ENCODE results near the gene ZNF555. TPM values are rescaled to one million over a fixed set of nuclear protein-coding genes. Genes with fewer than 3 reads are reported as not detected.

ZNF555 gene
- total and polyA plus RNA-seq, 2 of the 13 experiments (the other 11 are each of a cell fraction or from before 2014, with no cell fraction given): 5.0 to 8.0 TPM

DNA sequence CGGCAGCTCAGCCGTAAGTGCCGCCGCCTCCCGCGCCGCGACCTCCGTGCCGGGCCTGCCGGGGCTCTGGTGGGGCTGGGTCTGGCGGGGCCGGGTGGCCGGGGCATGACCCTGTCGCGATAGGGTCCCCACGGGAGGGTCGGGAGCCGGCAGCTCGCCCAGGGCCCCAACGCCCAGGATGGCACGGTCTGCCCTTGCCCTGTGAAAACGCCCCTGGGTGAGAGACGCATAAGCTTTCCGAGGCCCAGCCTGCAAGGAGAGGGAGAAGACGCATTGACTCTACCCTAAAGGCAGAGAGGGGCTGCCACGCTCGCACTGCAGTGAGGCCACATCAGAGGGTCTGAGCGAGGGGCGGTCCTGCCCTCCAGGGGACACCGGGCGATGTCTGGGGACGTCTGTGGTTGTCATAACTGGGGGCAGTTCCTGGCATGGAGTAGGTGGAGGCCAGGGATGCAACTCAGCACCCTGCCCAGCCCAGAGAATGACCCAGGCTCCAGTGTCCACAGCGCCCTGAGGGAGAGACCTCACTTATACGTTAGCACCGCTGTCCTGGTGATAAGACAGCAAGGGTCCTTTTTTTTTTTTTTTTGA is 21.1 kb upstream of the ZNF555 start (continued):
- peak; percentile 8 for TF ChIP-seq TEAD3 (CRISPR knock-in tag; optimal IDR thresholded peaks at IDR 0.05; ENCODE audit: borderline replicate concordance)
- no peak for TF ChIP-seq TGIF2 (CRISPR knock-in tag; IDR thresholded peaks at IDR 0.05)
- TF ChIP-seq CCDC6 (CRISPR knock-in tag; IDR thresholded peaks at IDR 0.05): no peak
- TF ChIP-seq, protein P1, sequence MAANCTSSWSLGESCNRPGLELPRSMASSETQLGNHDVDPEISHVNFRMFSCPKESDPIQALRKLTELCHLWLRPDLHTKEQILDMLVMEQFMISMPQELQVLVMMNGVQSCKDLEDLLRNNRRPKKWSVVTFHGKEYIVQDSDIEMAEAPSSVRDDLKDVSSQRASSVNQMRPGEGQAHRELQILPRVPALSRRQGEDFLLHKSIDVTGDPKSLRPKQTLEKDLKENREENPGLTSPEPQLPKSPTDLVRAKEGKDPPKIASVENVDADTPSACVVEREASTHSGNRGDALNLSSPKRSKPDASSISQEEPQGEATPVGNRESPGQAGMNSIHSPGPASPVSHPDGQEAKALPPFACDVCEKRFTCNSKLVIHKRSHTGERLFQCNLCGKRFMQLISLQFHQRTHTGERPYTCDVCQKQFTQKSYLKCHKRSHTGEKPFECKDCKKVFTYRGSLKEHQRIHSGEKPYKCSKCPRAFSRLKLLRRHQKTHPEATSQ (CRISPR knock-in tag; IDR thresholded peaks at IDR 0.05; ENCODE audit: borderline replicate concordance): no peak
- no peak for TF ChIP-seq PPARG (CRISPR knock-in tag; conservative IDR thresholded peaks at IDR 0.05)
- TF ChIP-seq, protein P2, sequence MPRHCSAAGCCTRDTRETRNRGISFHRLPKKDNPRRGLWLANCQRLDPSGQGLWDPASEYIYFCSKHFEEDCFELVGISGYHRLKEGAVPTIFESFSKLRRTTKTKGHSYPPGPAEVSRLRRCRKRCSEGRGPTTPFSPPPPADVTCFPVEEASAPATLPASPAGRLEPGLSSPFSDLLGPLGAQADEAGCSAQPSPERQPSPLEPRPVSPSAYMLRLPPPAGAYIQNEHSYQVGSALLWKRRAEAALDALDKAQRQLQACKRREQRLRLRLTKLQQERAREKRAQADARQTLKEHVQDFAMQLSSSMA (CRISPR knock-in tag; IDR thresholded peaks at IDR 0.05): no peak
- TF ChIP-seq IKZF4 (CRISPR knock-in tag; IDR thresholded peaks at IDR 0.05; ENCODE audit: borderline replicate concordance, low read depth, not compliant biosample characterization): no peak
- no peak for TF ChIP-seq KLF12 (CRISPR knock-in tag; IDR thresholded peaks at IDR 0.05; ENCODE audit: borderline replicate concordance)
- TF ChIP-seq ZNF496 (CRISPR knock-in tag; IDR thresholded peaks at IDR 0.05; ENCODE audit: insufficient replicate concordance): no peak

DNA sequence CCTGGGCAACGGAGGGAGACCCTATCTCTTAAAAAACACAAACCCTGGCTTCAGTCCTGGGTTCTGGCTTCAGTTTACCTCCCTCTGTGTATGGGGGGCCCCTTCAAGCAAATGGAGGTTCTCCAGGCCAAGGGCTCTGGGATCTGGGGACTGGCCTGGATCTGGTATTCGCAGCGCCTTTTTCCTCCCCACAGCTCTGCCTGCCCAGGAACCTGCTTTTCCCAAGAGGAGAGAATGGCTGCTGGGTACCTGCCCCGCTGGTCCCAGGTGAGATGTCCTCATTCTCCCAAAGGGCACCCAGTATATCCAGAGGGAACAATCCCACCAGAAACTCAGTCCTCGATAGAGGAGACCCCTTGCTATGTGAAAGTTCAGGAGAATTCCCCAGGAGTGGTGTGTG is 18.4 kb upstream of the ZNF555 start:
- ChIA-PET CTCF (ENCODE audit: low intra/inter-chr PET ratio, low total read pairs) (no interaction called here), POLR2A (interaction anchor here (0.8 to 3.4 kb wide), 4 partner anchors 15 to 64 kb away, joined by 3 to 9 read pairs (median 4); partner anchors contain the start of gene ZNF556)
- no TSS peak for BruUV-seq (replicated peaks)
- Histone ChIP-seq H3K36me3 (replicated peaks in 1 of 2; ENCODE audit: control insufficient read depth in 1 of 2, insufficient read depth in 2 of 2, low read length in 2 of 2) (no peaks in the 10 kb centered on the region; a peak in 1 of 5 replicates), H4K20me1 (ENCODE audit: insufficient read depth, low read length) (no peaks in the 10 kb centered on the region), H3K27me3 (ENCODE audit: control insufficient read depth in 1 of 2, insufficient read depth in 2 of 2, low read length in 2 of 2) (no peaks in the 10 kb centered on the region), H3K9me3 (ENCODE audit: low read length) (no peaks in the 10 kb centered on the region), H3K79me2 (ENCODE audit: insufficient read depth, low read length) (no peaks in the 10 kb centered on the region), H3K4me3 (replicated peaks in 1 of 3; ENCODE audit: insufficient read depth in 1 of 3, low read depth in 2 of 3, low read length in 3 of 3) (no peak overlapping the region), H2AFZ (ENCODE audit: low read length) (no peak overlapping the region), H3K9ac (ENCODE audit: insufficient read depth, low read depth, low read length) (no peak overlapping the region), H3K27ac (ENCODE audit: extremely low read length, insufficient read depth, low read length) (no peak overlapping the region), H3K4me1 (ENCODE audit: insufficient read depth, low read length) (peaks cover 8% of the 10 kb centered on the region), H3K4me2 (ENCODE audit: low read depth, low read length) (no peak overlapping the region)
- no peak for FAIRE-seq
- no peak for DNase-seq (ENCODE audit: low spot score)
- ATAC-seq: no peak
- 89% methylated on average over 2 of the region's 5 CpGs for WGBS (ENCODE audit: low lambda C conversion rate)
- intact Hi-C loops (cut with micrococcal nuclease; ENCODE audit: unreplicated experiment) (no loop called here), in situ Hi-C loops (cut with HindIII; ENCODE audit: extremely low pct_ligation_motif_present, low pct_unique_long_range_greater_than_20kb) (no loop called here)
- TF ChIP-seq, protein P3, sequence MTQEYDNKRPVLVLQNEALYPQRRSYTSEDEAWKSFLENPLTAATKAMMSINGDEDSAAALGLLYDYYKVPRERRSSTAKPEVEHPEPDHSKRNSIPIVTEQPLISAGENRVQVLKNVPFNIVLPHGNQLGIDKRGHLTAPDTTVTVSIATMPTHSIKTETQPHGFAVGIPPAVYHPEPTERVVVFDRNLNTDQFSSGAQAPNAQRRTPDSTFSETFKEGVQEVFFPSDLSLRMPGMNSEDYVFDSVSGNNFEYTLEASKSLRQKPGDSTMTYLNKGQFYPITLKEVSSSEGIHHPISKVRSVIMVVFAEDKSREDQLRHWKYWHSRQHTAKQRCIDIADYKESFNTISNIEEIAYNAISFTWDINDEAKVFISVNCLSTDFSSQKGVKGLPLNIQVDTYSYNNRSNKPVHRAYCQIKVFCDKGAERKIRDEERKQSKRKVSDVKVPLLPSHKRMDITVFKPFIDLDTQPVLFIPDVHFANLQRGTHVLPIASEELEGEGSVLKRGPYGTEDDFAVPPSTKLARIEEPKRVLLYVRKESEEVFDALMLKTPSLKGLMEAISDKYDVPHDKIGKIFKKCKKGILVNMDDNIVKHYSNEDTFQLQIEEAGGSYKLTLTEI (CRISPR knock-in tag; conservative IDR thresholded peaks at IDR 0.05): no peak
- TF ChIP-seq ZNF543 (CRISPR knock-in tag; IDR thresholded peaks at IDR 0.05): no peak
- TF ChIP-seq ZNF777 (CRISPR knock-in tag; IDR thresholded peaks at IDR 0.05): no peak
- TF ChIP-seq, protein P4, sequence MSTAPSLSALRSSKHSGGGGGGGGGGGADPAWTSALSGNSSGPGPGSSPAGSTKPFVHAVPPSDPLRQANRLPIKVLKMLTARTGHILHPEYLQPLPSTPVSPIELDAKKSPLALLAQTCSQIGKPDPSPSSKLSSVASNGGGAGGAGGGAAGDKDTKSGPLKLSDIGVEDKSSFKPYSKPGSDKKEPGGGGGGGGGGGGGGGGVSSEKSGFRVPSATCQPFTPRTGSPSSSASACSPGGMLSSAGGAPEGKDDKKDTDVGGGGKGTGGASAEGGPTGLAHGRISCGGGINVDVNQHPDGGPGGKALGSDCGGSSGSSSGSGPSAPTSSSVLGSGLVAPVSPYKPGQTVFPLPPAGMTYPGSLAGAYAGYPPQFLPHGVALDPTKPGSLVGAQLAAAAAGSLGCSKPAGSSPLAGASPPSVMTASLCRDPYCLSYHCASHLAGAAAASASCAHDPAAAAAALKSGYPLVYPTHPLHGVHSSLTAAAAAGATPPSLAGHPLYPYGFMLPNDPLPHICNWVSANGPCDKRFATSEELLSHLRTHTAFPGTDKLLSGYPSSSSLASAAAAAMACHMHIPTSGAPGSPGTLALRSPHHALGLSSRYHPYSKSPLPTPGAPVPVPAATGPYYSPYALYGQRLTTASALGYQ (CRISPR knock-in tag; IDR thresholded peaks at IDR 0.05): no peak
- TF ChIP-seq ZSCAN30 (CRISPR knock-in tag; IDR thresholded peaks at IDR 0.05): no peak
- TF ChIP-seq TOE1 (CRISPR knock-in tag; IDR thresholded peaks at IDR 0.05): no peak
- TF ChIP-seq, protein P5, sequence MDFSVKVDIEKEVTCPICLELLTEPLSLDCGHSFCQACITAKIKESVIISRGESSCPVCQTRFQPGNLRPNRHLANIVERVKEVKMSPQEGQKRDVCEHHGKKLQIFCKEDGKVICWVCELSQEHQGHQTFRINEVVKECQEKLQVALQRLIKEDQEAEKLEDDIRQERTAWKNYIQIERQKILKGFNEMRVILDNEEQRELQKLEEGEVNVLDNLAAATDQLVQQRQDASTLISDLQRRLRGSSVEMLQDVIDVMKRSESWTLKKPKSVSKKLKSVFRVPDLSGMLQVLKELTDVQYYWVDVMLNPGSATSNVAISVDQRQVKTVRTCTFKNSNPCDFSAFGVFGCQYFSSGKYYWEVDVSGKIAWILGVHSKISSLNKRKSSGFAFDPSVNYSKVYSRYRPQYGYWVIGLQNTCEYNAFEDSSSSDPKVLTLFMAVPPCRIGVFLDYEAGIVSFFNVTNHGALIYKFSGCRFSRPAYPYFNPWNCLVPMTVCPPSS (IDR thresholded peaks at IDR 0.05): no peak
- no peak for TF ChIP-seq RFXANK (CRISPR knock-in tag; IDR thresholded peaks at IDR 0.05)
